ENCODE measurements around the gene ASAP2.

DNA sequence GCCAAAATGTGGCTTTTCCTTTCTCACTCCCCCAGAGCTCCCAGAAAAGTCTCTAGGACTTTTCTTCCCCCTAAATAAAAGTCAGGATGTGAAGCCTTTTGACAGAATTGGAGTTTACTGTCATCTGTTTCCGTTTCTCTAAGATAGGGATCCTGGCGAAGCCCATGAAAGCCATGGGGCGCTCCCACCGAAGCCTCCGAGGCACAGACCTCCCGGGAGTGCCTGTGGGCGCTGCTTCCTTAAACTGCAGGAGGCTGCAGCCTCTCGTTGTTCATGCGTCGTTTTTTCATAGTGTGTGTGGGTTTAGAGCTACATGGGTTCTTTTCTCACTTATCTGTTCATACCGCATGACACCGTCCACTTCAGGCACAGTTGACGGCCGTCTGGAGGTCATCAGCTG lies 56.8 kb downstream of the ASAP2 start:
- TF ChIP-seq, protein P1, sequence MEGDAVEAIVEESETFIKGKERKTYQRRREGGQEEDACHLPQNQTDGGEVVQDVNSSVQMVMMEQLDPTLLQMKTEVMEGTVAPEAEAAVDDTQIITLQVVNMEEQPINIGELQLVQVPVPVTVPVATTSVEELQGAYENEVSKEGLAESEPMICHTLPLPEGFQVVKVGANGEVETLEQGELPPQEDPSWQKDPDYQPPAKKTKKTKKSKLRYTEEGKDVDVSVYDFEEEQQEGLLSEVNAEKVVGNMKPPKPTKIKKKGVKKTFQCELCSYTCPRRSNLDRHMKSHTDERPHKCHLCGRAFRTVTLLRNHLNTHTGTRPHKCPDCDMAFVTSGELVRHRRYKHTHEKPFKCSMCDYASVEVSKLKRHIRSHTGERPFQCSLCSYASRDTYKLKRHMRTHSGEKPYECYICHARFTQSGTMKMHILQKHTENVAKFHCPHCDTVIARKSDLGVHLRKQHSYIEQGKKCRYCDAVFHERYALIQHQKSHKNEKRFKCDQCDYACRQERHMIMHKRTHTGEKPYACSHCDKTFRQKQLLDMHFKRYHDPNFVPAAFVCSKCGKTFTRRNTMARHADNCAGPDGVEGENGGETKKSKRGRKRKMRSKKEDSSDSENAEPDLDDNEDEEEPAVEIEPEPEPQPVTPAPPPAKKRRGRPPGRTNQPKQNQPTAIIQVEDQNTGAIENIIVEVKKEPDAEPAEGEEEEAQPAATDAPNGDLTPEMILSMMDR (IDR thresholded peaks at IDR 0.05; ENCODE audit: low read length), result no peak
- TF ChIP-seq EZH2 (IDR thresholded peaks at IDR 0.05; ENCODE audit: borderline replicate concordance, low read length), result no peak
